ENCODE measurements around the gene ASB5.

GRCh38 chr4:176298664-176299063, 29.6 kb upstream of the ASB5 start:
- no peak for TF ChIP-seq EZH2 (IDR thresholded peaks at IDR 0.05; ENCODE audit: borderline replicate concordance, low read length)
- TF ChIP-seq CTCF (IDR thresholded peaks at IDR 0.05; ENCODE audit: low read length), result no peak
